Endothelial cell of umbilical vein (primary cell): ENCODE results near the gene ENTPD7. TPM values are rescaled to one million over a fixed set of nuclear protein-coding genes. Genes with fewer than 3 reads are reported as not detected.

ENCODE experiments used
- BruUV-seq: library from RNA; stranded (reverse); fragments of 400-500 nt; replicated peaks from 2 replicates; lab custom pipeline; 2021; lab: Mats Ljungman, UMichigan
- CTCF ChIA-PET: fragments of 300-600, 350-600 bp; sonication (Branson Sonifier 250); formaldehyde crosslinking; loops from one replicate; lab custom pipeline; 2021; ENCODE audit warnings: antibody characterized with exemption, inconsistent platforms; lab: Charles Lee
- POLR2A ChIA-PET: fragments of 300-600, 350-600 bp; sonication (Branson Sonifier 250); formaldehyde crosslinking; loops from one replicate; lab custom pipeline; 2021; ENCODE audit warnings: antibody characterized with exemption, inconsistent platforms; lab: Charles Lee
- DNase-seq: peaks from one replicate; pipeline ENCODE4 v3.0.0-alpha.2; 2011; ENCODE audit warnings: low read depth, low spot score
- FAIRE-seq: peaks from 2 replicates; lab custom pipeline; 2011; peaks lifted over from hg19 to GRCh38; lab: Jason Lieb, UNC
- H2AFZ ChIP-seq: 2 replicates; pipeline ENCODE4 v1.6.0; 2012; ENCODE audit warnings: low read depth, low read length, control low read depth, inconsistent platforms
- H3K27ac ChIP-seq: 2 replicates; pipeline ENCODE4 v1.5.1; 2011; ENCODE audit warnings: low read depth, mild to moderate bottlenecking, control low read depth, low read length, moderate library complexity; ENCODE audit not compliant: insufficient read depth
- H3K27me3 ChIP-seq, 2 experiments: 2 replicates each; pipeline versions ENCODE4 v1.6.0 to v1.6.1; 2011; ENCODE audit warnings: low read length in 2 of 2, mixed read lengths in 1 of 2; ENCODE audit not compliant: control insufficient read depth in 2 of 2, insufficient read depth in 2 of 2
- H3K36me3 ChIP-seq, 2 experiments: 2 replicates in 1 of 2; 3 replicates in 1 of 2; pipeline ENCODE4 v1.5.1; 2011; ENCODE audit warnings: low read length in 2 of 2, mild to moderate bottlenecking in 1 of 2, moderate library complexity in 1 of 2; ENCODE audit not compliant: control insufficient read depth in 2 of 2, insufficient read depth in 2 of 2; ENCODE audit errors: extremely low read depth in 1 of 2
- H3K4me1 ChIP-seq: 3 replicates; pipeline ENCODE4 v1.5.1; 2011; ENCODE audit warnings: mild to moderate bottlenecking, low read length; ENCODE audit not compliant: control insufficient read depth, insufficient read depth; ENCODE audit errors: extremely low read depth
- H3K4me2 ChIP-seq: 2 replicates; pipeline ENCODE4 v1.6.1; 2011; ENCODE audit warnings: low read length, control low read depth, mixed read lengths; ENCODE audit not compliant: insufficient read depth
- H3K4me3 ChIP-seq, 3 experiments: fragments of 200-600 bp in 1 of 3; sonication (generic), shearing (Covaris generic) in 1 of 3; replicated peaks in 1 of 3; 2 replicates each; pipeline ENCODE4 v1.5.1; 2011 to 2016; ENCODE audit warnings: control low read depth in 3 of 3, low read length in 3 of 3, mild to moderate bottlenecking in 2 of 3, inconsistent platforms in 1 of 3, low read depth in 1 of 3, moderate library complexity in 1 of 3; ENCODE audit not compliant: insufficient read depth in 1 of 3
- H3K79me2 ChIP-seq: 2 replicates; pipeline ENCODE4 v1.6.0; 2012; ENCODE audit warnings: low read length, inconsistent platforms; ENCODE audit not compliant: control insufficient read depth, insufficient read depth
- H3K9ac ChIP-seq: replicated peaks from 2 replicates; pipeline ENCODE3; 2011; ENCODE audit warnings: low read length, control low read depth; ENCODE audit not compliant: insufficient read depth; ENCODE audit errors: extremely low read depth
- H3K9me1 ChIP-seq: replicated peaks from 3 replicates; pipeline ENCODE4 v1.6.0; 2011; ENCODE audit warnings: mild to moderate bottlenecking, low read length; ENCODE audit not compliant: control insufficient read depth, insufficient read depth; ENCODE audit errors: extremely low read depth
- H3K9me3 ChIP-seq: replicated peaks from 2 replicates; pipeline ENCODE4 v1.5.1; 2012; ENCODE audit warnings: low read length, inconsistent platforms; ENCODE audit not compliant: control insufficient read depth, insufficient read depth
- H4K20me1 ChIP-seq: replicated peaks from 2 replicates; pipeline ENCODE3; 2011; ENCODE audit warnings: mild to moderate bottlenecking, low read length; ENCODE audit not compliant: control insufficient read depth, insufficient read depth; ENCODE audit errors: extremely low read depth
- EZH2 ChIP-seq: IDR thresholded peaks from 2 replicates; pipeline ENCODE4 v1.6.1; 2012; ENCODE audit warnings: borderline replicate concordance, low read depth, mild to moderate bottlenecking, moderate library complexity, low read length, inconsistent platforms; ENCODE audit not compliant: severe bottlenecking
- FOS ChIP-seq: IDR thresholded peaks from 2 replicates; pipeline ENCODE4 v1.6.1; 2011; ENCODE audit warnings: mild to moderate bottlenecking, low read length, moderate library complexity, borderline replicate concordance; ENCODE audit not compliant: insufficient read depth
- GATA2 ChIP-seq: IDR thresholded peaks from 2 replicates; pipeline ENCODE4 v1.7.0; 2011; ENCODE audit warnings: low read depth, mild to moderate bottlenecking, moderate library complexity, mixed read lengths, low read length; ENCODE audit not compliant: insufficient read length, insufficient read depth
- JUN ChIP-seq: IDR thresholded peaks from 2 replicates; pipeline ENCODE4 v1.6.1; 2011; ENCODE audit warnings: borderline replicate concordance, low read depth; ENCODE audit not compliant: insufficient read length, insufficient read depth
- MYC ChIP-seq: IDR thresholded peaks from one replicate; pipeline ENCODE4 v1.6.1; 2011; ENCODE audit warnings: mild to moderate bottlenecking, low read depth, low read length
- POLR2A ChIP-seq: IDR thresholded peaks from 2 replicates; pipeline ENCODE4 v1.6.1; 2012; ENCODE audit warnings: low read depth, mild to moderate bottlenecking, control low read depth, low read length
- POLR2AphosphoS5 ChIP-seq: IDR thresholded peaks from 2 replicates; pipeline ENCODE4 v1.6.1; 2012; ENCODE audit warnings: low read depth, mild to moderate bottlenecking, control low read depth, low read length, moderate library complexity; ENCODE audit not compliant: insufficient read depth
- dilution Hi-C: fragments of 300-500 bp; cut with MboI; formaldehyde crosslinking; loops from one replicate; pipeline ENCODE4 v1.15.0; 2019; ENCODE audit warnings: low sequenced_read_pairs; ENCODE audit not compliant: extremely low pct_ligation_motif_present
- intact Hi-C: fragments of 100-400 bp; cut with micrococcal nuclease; formaldehyde crosslinking; loops from one replicate; pipeline ENCODE4 v1.10.0; 2022
- polyA plus RNA-seq, 4 experiments: library from polyadenylated mRNA; depleted of rRNA in 3 of 4; stranded (reverse) in 3 of 4; unstranded in 1 of 4; fragments of >200 nt; gene quantifications; 2 replicates each; pipeline versions ENCODE4 v1.2.1 to v1.2.3, GENCODE V29; 2011 to 2012; ENCODE audit warnings: missing spikeins in 1 of 4
- total RNA-seq: library from RNA; stranded (reverse); gene quantifications from 2 replicates; pipeline ENCODE4 v1.2.3, GENCODE V29; 2021
- TF ChIP-seq, protein P1 (sequence below): IDR thresholded peaks from 2 replicates; pipeline ENCODE4 v1.6.1; 2011; ENCODE audit not compliant: insufficient read depth, insufficient read length
- TF ChIP-seq, protein P2 (sequence below), 2 donors: IDR thresholded peaks; 1 replicate in 1 of 2; 2 replicates in 1 of 2; pipeline ENCODE4 v1.5.1; 2011; ENCODE audit warnings: low read length in 2 of 2, mild to moderate bottlenecking in 2 of 2, moderate library complexity in 2 of 2, control low read depth in 1 of 2, inconsistent platforms in 1 of 2, low read depth in 1 of 2; ENCODE audit not compliant: insufficient read depth in 1 of 2; ENCODE audit errors: extremely low read depth in 1 of 2

The ENTPD7 gene
- total and polyA plus RNA-seq, 2 donors (not counting 3 experiments of a cell fraction or from before 2014, with no cell fraction given) = 10.1 to 20.6 TPM

DNA sequence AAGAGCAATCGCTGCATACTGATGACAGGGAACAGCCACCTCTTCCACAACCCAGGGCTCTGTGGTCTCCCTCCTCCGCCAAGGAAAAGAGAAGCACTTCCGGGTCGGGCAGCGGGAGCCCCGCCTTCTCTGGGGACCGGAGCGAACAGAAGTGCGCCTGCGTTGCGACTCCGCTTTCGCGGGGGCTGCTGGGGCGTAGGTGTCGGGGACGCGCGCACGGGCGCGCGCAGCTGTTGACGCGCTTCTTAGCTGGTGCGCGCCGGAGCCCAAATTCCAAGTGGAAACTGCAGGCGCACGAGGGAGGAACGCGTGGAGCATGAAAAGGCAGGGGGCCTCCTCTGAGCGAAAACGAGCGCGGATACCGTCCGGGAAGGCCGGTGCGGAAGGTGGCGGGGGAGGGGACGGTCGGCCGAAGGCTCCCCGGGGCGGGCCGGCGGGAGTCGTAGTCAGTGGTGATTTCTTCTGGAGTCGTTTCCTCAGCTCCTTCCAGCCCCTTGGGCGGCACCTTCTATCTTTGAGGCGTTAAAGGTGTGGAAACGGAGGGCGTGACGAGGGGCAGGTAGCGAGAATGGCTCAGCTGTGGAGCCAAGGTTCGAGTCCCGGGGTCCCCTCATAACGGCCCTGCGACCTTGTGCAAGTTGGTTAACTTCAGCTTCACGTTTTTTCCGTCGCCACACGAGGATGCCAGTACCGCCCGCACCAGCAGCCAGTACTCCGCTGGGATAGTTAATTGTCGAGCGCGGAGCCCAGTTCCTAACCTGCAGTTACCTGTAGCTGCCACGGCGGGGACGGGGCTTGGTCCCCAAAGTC, 72.9 kb downstream of the ENTPD7 start, which contains the start of the genes COX15 and CUTC:
TSS of gene COX15 (minus strand) at position 95 of the 810 bp plus-strand sequence. CDS start at position 17, 78 bp downstream.
TSS of gene CUTC (plus strand) at position 202 of the 810 bp plus-strand sequence. CDS start at position 317, 115 bp downstream.
- H3K9me3 ChIP-seq = no peaks in the 10 kb centered on the region
- H2AFZ ChIP-seq = peak within 1 kb of the TSS; percentile 87
- peak within 1 kb of the TSS; percentile 53 for H3K27ac ChIP-seq
- H3K9ac ChIP-seq = peak within 1 kb of the TSS; percentile 77
- TSS peak; percentile 60 for BruUV-seq
- POLR2A ChIA-PET = interaction anchor here (0.6 to 1.4 kb wide), 4 partner anchors 19 to 113 kb away, joined by 3 to 4 read pairs (median 3); partner anchors contain the start of gene ABCC2
- H3K36me3 ChIP-seq = peaks cover 2 to 3% of the 10 kb centered on the region in 2 experiments
- DNase-seq (peak; percentile 98), FAIRE-seq (peak; percentile 90)
- H4K20me1 ChIP-seq = no peaks in the 10 kb centered on the region
- intact Hi-C loops (loop anchor here (1.0 to 5.0 kb wide), 7 partner anchors 47 to 495 kb away; partner anchors contain the start of genes CHUK and ERLIN1), dilution Hi-C loops (no loop called here)
- peaks cover 16% of the 10 kb centered on the region for H3K79me2 ChIP-seq
- CTCF ChIA-PET = interaction anchor here (0.9 to 4.6 kb wide), 20 partner anchors 9 to 313 kb away, joined by 3 to 49 read pairs (median 4); partner anchors contain the start of genes DNMBP, ENTPD7 and SLC25A28
- peak within 1 kb of the TSS; percentile 77 for H3K4me2 ChIP-seq
- H3K4me3 ChIP-seq = peak within 1 kb of the TSS; percentile 48 to 90 (median 65)
- H3K27me3 ChIP-seq = no peaks in the 10 kb centered on the region
- TF ChIP-seq GATA2 (no peak), JUN (no peak), POLR2AphosphoS5 (peak; percentile 67), POLR2A (peak; percentile 86), FOS (no peak), EZH2 (no peak), MYC (peak; percentile 20)
- TF ChIP-seq, protein P1, sequence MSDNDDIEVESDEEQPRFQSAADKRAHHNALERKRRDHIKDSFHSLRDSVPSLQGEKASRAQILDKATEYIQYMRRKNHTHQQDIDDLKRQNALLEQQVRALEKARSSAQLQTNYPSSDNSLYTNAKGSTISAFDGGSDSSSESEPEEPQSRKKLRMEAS = peak; percentile 72
- TF ChIP-seq, protein P2, sequence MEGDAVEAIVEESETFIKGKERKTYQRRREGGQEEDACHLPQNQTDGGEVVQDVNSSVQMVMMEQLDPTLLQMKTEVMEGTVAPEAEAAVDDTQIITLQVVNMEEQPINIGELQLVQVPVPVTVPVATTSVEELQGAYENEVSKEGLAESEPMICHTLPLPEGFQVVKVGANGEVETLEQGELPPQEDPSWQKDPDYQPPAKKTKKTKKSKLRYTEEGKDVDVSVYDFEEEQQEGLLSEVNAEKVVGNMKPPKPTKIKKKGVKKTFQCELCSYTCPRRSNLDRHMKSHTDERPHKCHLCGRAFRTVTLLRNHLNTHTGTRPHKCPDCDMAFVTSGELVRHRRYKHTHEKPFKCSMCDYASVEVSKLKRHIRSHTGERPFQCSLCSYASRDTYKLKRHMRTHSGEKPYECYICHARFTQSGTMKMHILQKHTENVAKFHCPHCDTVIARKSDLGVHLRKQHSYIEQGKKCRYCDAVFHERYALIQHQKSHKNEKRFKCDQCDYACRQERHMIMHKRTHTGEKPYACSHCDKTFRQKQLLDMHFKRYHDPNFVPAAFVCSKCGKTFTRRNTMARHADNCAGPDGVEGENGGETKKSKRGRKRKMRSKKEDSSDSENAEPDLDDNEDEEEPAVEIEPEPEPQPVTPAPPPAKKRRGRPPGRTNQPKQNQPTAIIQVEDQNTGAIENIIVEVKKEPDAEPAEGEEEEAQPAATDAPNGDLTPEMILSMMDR (IDR thresholded peaks at IDR 0.05; ENCODE audit: extremely low read depth in 1 of 2, insufficient read depth in 1 of 2, low read depth in 1 of 2, low read length in 2 of 2) = peak; percentile 33 to 54
- H3K4me1 ChIP-seq = peaks cover 15% of the 10 kb centered on the region
- no peaks in the 10 kb centered on the region for H3K9me1 ChIP-seq
